ENCODE results near the gene CSTB. TPM values are rescaled to one million over a fixed set of nuclear protein-coding genes. Genes with fewer than 3 reads are reported as not detected.

CSTB gene
- total and polyA plus RNA-seq, 2 donors (not counting 3 experiments of a cell fraction or from before 2014, with no cell fraction given): 65.8 to 83.7 TPM

- no peaks in the 10 kb centered on the region for H3K4me1 ChIP-seq (ENCODE audit: control insufficient read depth, extremely low read depth, insufficient read depth, low read length)
- no peak overlapping the region for H2AFZ ChIP-seq (ENCODE audit: low read depth, low read length)
- H4K20me1 ChIP-seq (replicated peaks; ENCODE audit: control insufficient read depth, extremely low read depth, insufficient read depth, low read length): no peaks in the 10 kb centered on the region
- H3K4me3 ChIP-seq (replicated peaks in 1 of 3; ENCODE audit: insufficient read depth in 1 of 3, low read depth in 1 of 3, low read length in 3 of 3): no peak overlapping the region
- intact Hi-C loops (cut with micrococcal nuclease) (no loop called here), dilution Hi-C loops (cut with MboI; ENCODE audit: extremely low pct_ligation_motif_present, low sequenced_read_pairs) (no loop called here)
- H3K9me3 ChIP-seq (replicated peaks; ENCODE audit: control insufficient read depth, insufficient read depth, low read length): no peaks in the 10 kb centered on the region
- CTCF ChIA-PET: interaction anchor here (0.7 to 1.6 kb wide), 2 partner anchors 8 to 10 kb away, joined by 3 to 4 read pairs; no protein-coding TSS in a partner anchor
- no peak for TF ChIP-seq JUN (IDR thresholded peaks at IDR 0.05; ENCODE audit: borderline replicate concordance, insufficient read depth, insufficient read length, low read depth)
- H3K9ac ChIP-seq (replicated peaks; ENCODE audit: extremely low read depth, insufficient read depth, low read length): no peak overlapping the region
- POLR2A ChIA-PET: no interaction called here
- no peaks in the 10 kb centered on the region for H3K36me3 ChIP-seq (ENCODE audit: control insufficient read depth in 2 of 2, extremely low read depth in 1 of 2, insufficient read depth in 2 of 2, low read length in 2 of 2)
- FAIRE-seq: peak; percentile 31
- no peak overlapping the region for H3K27ac ChIP-seq (ENCODE audit: insufficient read depth, low read depth, low read length)
- no peaks in the 10 kb centered on the region for H3K9me1 ChIP-seq (replicated peaks; ENCODE audit: control insufficient read depth, extremely low read depth, insufficient read depth, low read length)
- H3K27me3 ChIP-seq (ENCODE audit: control insufficient read depth in 2 of 2, insufficient read depth in 2 of 2, low read length in 2 of 2): no peaks in the 10 kb centered on the region
- peaks cover 4% of the 10 kb centered on the region for H3K79me2 ChIP-seq (ENCODE audit: control insufficient read depth, insufficient read depth, low read length)
- no peak for DNase-seq (ENCODE audit: low read depth, low spot score)
- BruUV-seq (replicated peaks): no TSS peak
- no peak overlapping the region for H3K4me2 ChIP-seq (ENCODE audit: insufficient read depth, low read length)
Observed at GRCh38 chr21:43736224-43736883, 39.8 kb downstream of the CSTB start.

- H3K27me3 ChIP-seq (ENCODE audit: control insufficient read depth in 2 of 2, insufficient read depth in 2 of 2, low read length in 2 of 2): no peaks in the 10 kb centered on the region
- CTCF ChIA-PET: interaction anchor here (1.6 kb wide), 1 partner anchor 11 kb away, joined by 4 read pairs; no protein-coding TSS in a partner anchor
- no TSS peak for BruUV-seq (replicated peaks)
- H3K4me1 ChIP-seq (ENCODE audit: control insufficient read depth, extremely low read depth, insufficient read depth, low read length): no peaks in the 10 kb centered on the region
- H4K20me1 ChIP-seq (replicated peaks; ENCODE audit: control insufficient read depth, extremely low read depth, insufficient read depth, low read length): no peaks in the 10 kb centered on the region
- H3K27ac ChIP-seq (ENCODE audit: insufficient read depth, low read depth, low read length): no peak overlapping the region
- H3K4me2 ChIP-seq (ENCODE audit: insufficient read depth, low read length): no peak overlapping the region
- TF ChIP-seq FOS (IDR thresholded peaks at IDR 0.05; ENCODE audit: borderline replicate concordance, insufficient read depth, low read length): no peak
- TF ChIP-seq MAX (IDR thresholded peaks at IDR 0.05; ENCODE audit: insufficient read depth, insufficient read length): no peak
- TF ChIP-seq CTCF (IDR thresholded peaks at IDR 0.05; ENCODE audit: extremely low read depth in 1 of 2, insufficient read depth in 1 of 2, low read depth in 1 of 2, low read length in 2 of 2): no peak
- TF ChIP-seq EZH2 (IDR thresholded peaks at IDR 0.05; ENCODE audit: borderline replicate concordance, low read depth, low read length, severe bottlenecking): no peak
- no peak for TF ChIP-seq JUN (IDR thresholded peaks at IDR 0.05; ENCODE audit: borderline replicate concordance, insufficient read depth, insufficient read length, low read depth)
- TF ChIP-seq POLR2AphosphoS5 (IDR thresholded peaks at IDR 0.05; ENCODE audit: insufficient read depth, low read depth, low read length): no peak
- no peak for TF ChIP-seq POLR2A (IDR thresholded peaks at IDR 0.05; ENCODE audit: low read depth, low read length)
- TF ChIP-seq GATA2 (IDR thresholded peaks at IDR 0.05; ENCODE audit: insufficient read depth, insufficient read length, low read depth, low read length): no peak
- no peak for TF ChIP-seq MYC (IDR thresholded peaks at IDR 0.05; ENCODE audit: low read depth, low read length)
- no peaks in the 10 kb centered on the region for H3K36me3 ChIP-seq (ENCODE audit: control insufficient read depth in 2 of 2, extremely low read depth in 1 of 2, insufficient read depth in 2 of 2, low read length in 2 of 2)
- H3K79me2 ChIP-seq (ENCODE audit: control insufficient read depth, insufficient read depth, low read length): peaks cover 9% of the 10 kb centered on the region
- dilution Hi-C loops (cut with MboI; ENCODE audit: extremely low pct_ligation_motif_present, low sequenced_read_pairs) (no loop called here), intact Hi-C loops (cut with micrococcal nuclease) (no loop called here)
- DNase-seq (ENCODE audit: low read depth, low spot score) (no peak), FAIRE-seq (no peak)
- POLR2A ChIA-PET: no interaction called here
- no peaks in the 10 kb centered on the region for H3K9me1 ChIP-seq (replicated peaks; ENCODE audit: control insufficient read depth, extremely low read depth, insufficient read depth, low read length)
- H2AFZ ChIP-seq (ENCODE audit: low read depth, low read length): no peak overlapping the region
- no peak overlapping the region for H3K9ac ChIP-seq (replicated peaks; ENCODE audit: extremely low read depth, insufficient read depth, low read length)
- no peak overlapping the region for H3K4me3 ChIP-seq (replicated peaks in 1 of 3; ENCODE audit: insufficient read depth in 1 of 3, low read depth in 1 of 3, low read length in 3 of 3)
- no peaks in the 10 kb centered on the region for H3K9me3 ChIP-seq (replicated peaks; ENCODE audit: control insufficient read depth, insufficient read depth, low read length)
Observed at GRCh38 chr21:43735236-43736091, 40.6 kb downstream of the CSTB start.
